Breast epithelium (tissue), 4 donors: ENCODE measurements around the gene IGLL1. TPM values are rescaled to one million over a fixed set of nuclear protein-coding genes. Genes with fewer than 3 reads are reported as not detected.

Source experiments
- DNase-seq, 2 donors: peaks; one replicate each; pipeline ENCODE4 v3.0.0-alpha.2; 2019; ENCODE audit warnings: low spot score in 2 of 2
- H3K27ac ChIP-seq, 2 donors: fragments of 200-600 bp; sonication (generic) in 1 of 2; one replicate each; pipeline ENCODE4 v1.5.1; 2016 to 2019; ENCODE audit warnings: mild to moderate bottlenecking in 1 of 2
- H3K27me3 ChIP-seq, 2 donors: fragments of 200-600 bp; sonication (generic) in 1 of 2; one replicate each; pipeline versions ENCODE4 v1.5.1 to v1.6.0; 2017 to 2019; ENCODE audit warnings: control low read depth in 1 of 2, mild to moderate bottlenecking in 1 of 2
- H3K36me3 ChIP-seq: fragments of 200-600 bp; one replicate; pipeline ENCODE4 v1.5.1; 2019
- H3K4me1 ChIP-seq, 2 donors: fragments of 200-600 bp; sonication (generic); one replicate each; pipeline ENCODE4 v1.5.1; 2016 to 2019; ENCODE audit warnings: control low read depth in 1 of 2
- H3K4me3 ChIP-seq, 3 donors: fragments of 200-600 bp; sonication (generic); 1 replicate in 2 of 3; 2 replicates in 1 of 3; pipeline ENCODE4 v1.5.1; 2016 to 2019; ENCODE audit warnings: mild to moderate bottlenecking in 3 of 3, moderate library complexity in 2 of 3
- H3K9me3 ChIP-seq, 2 donors: fragments of 200-600 bp; sonication (generic) in 1 of 2; one replicate each; pipeline ENCODE4 v1.5.1; 2016 to 2019; ENCODE audit warnings: control low read depth in 1 of 2
- POLR2A ChIP-seq: fragments of 450-650 bp; IDR thresholded peaks from one replicate; pipeline ENCODE4 v1.6.1; 2016; ENCODE audit warnings: antibody characterized with exemption, mild to moderate bottlenecking, moderate library complexity
- POLR2AphosphoS5 ChIP-seq, 3 donors: sonication (generic); formaldehyde crosslinking; IDR thresholded peaks; one replicate each; pipeline ENCODE4 v1.6.1; 2017; ENCODE audit warnings: antibody characterized with exemption in 3 of 3
- intact Hi-C: fragments of 100-400 bp; cut with DNase I; formaldehyde crosslinking; loops from one replicate; pipeline ENCODE4 v1.15.1; 2023; ENCODE audit warnings: low total_unique reads
- total RNA-seq, 3 donors: library from RNA; depleted of rRNA; stranded (reverse); fragments of >200 nt; gene quantifications; one replicate each; pipeline ENCODE4 v1.1.0, GENCODE V29; 2016
- TF ChIP-seq, protein P1 (sequence below), 3 donors: fragments of 450-650 bp; IDR thresholded peaks; one replicate each; pipeline ENCODE4 v1.5.1; 2016 to 2017; ENCODE audit warnings: antibody characterized with exemption in 3 of 3, mild to moderate bottlenecking in 3 of 3, moderate library complexity in 3 of 3

The IGLL1 gene
- total RNA-seq, 3 donors from 2014 or later: not detected

DNA sequence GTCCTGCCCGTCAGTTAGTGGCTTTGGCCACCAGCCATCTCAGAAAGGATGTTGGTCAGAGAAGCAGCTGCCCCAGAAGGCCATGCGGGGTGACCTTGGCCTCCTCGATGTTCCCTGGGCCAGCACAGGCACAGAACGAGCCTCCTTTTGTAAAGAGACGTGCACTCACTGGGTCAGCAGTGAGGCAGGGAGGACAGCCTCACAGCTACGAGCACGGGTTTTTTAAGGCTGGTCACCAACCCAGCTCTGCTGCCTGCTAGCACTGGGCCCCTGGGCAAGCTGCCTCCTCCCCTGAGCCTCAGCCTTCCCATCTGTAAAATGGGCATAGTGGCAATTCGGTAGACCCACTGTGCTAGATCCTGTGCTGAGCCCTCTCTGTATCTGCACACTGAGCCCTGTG lies 10.8 kb downstream of the IGLL1 start:
- Histone ChIP-seq H3K9me3 (no peaks in the 10 kb centered on the region), H3K4me1 (peaks cover 0 to 7% of the 10 kb centered on the region in 2 donors), H3K36me3 (no peaks in the 10 kb centered on the region), H3K27ac (no peak overlapping the region), H3K4me3 (no peak overlapping the region), H3K27me3 (peaks cover 0 to 8% of the 10 kb centered on the region in 2 donors)
- DNase-seq: no peak
- TF ChIP-seq POLR2A (no peak), POLR2AphosphoS5 (IDR thresholded peaks at IDR 0.05) (no peak)
- TF ChIP-seq, protein P1, sequence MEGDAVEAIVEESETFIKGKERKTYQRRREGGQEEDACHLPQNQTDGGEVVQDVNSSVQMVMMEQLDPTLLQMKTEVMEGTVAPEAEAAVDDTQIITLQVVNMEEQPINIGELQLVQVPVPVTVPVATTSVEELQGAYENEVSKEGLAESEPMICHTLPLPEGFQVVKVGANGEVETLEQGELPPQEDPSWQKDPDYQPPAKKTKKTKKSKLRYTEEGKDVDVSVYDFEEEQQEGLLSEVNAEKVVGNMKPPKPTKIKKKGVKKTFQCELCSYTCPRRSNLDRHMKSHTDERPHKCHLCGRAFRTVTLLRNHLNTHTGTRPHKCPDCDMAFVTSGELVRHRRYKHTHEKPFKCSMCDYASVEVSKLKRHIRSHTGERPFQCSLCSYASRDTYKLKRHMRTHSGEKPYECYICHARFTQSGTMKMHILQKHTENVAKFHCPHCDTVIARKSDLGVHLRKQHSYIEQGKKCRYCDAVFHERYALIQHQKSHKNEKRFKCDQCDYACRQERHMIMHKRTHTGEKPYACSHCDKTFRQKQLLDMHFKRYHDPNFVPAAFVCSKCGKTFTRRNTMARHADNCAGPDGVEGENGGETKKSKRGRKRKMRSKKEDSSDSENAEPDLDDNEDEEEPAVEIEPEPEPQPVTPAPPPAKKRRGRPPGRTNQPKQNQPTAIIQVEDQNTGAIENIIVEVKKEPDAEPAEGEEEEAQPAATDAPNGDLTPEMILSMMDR (IDR thresholded peaks at IDR 0.05): no peak
- intact Hi-C loops: no loop called here

DNA sequence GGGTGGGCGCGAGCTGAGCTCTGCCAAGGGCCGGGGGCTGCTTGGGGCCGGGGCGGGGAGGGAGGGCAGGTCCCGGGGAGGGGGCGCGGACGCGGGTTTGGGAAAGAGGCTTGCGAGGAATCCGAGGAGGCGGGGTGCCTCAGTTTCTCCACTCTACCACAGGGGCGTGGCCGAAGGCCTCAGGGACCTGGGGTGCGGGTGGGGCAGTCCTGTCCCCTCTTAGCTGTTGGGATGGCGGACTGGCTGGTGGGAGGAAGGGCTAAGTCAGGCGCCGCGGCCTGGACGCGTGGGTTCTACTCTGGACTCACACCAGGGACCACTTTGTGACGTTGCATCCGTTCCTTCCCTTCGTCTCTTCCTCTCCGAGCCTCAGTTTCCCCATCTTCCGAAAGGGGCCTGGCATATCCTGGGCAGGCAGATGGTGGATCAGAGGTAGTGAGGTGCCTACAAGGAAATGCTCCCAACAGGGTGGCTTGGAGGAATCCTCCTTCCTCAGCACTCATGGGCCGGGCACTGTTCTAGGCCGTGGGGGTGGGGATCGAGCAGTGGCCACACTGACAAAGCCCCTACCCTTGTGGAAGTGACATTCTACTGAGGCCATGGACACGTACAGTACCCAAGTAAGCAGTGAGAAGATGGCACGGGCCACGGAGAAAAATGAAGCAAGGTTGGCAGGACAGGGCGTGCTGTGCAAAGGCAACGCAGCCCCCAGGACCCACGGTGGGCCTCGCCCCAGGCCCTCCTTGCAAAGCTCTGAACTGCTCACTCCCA lies 13.2 kb downstream of the IGLL1 start:
- Histone ChIP-seq H3K9me3 (no peaks in the 10 kb centered on the region), H3K27me3 (peaks cover 0 to 8% of the 10 kb centered on the region in 2 donors), H3K4me3 (peak overlapping the region; percentile 38 to 76 (median 54)), H3K27ac (no peak overlapping the region), H3K36me3 (no peaks in the 10 kb centered on the region), H3K4me1 (peaks cover 0 to 7% of the 10 kb centered on the region in 2 donors)
- DNase-seq: no peak
- TF ChIP-seq, protein P1 (IDR thresholded peaks at IDR 0.05): no peak
- TF ChIP-seq POLR2A (no peak), POLR2AphosphoS5 (IDR thresholded peaks at IDR 0.05) (no peak)
- intact Hi-C loops: loop anchor here (2.0 kb wide), 1 partner anchor 24 kb away; no protein-coding TSS in a partner anchor

DNA sequence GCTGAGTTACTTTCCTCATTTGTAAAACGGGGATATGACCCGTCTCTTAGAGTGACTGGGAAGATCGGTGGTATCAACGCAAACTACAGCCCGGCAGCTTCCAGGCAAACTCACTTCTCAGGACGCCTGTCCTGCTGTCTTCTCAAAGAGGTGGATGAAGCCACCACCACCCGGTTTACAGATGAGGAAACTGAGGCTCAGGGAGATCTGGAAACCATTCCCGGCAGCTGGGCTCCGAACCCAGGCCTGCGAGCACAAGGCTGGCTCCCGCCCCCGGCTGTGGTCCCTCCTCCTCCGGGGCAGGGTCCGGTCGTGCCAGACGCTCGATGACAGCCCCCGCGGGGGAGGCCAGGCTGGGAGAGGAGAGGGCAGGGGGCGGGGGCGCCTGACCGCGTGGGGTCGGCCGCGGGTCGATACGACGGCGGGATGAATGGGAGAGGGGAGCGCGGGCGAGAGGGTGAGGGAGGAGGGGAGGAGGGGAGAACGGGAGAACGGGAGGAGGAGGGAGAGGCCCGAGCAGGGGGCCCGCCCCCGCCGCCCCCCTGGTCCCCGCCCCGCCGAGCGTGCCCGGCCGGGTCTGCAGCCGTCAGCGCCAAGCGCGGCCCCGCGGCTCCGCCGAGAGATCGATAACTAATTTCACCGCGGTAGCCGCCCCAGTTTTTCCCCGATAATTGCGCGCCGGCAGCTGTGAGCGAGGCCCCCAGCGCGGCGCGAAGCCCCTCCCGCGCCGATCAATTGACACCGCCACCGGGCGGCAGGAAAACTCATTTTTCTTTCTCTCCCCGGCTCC lies 14.0 kb downstream of the IGLL1 start:
- H3K4me1 ChIP-seq: peaks cover 0 to 7% of the 10 kb centered on the region in 2 donors
- TF ChIP-seq, protein P1 (IDR thresholded peaks at IDR 0.05): no peak
- TF ChIP-seq POLR2AphosphoS5 (IDR thresholded peaks at IDR 0.05): no peak
- no peak for TF ChIP-seq POLR2A
- intact Hi-C loops: loop anchor here (2.0 kb wide), 1 partner anchor 23 kb away; no protein-coding TSS in a partner anchor
- peak overlapping the region; percentile 38 to 76 (median 54) for H3K4me3 ChIP-seq
- DNase-seq: no peak
- no peaks in the 10 kb centered on the region for H3K36me3 ChIP-seq
- H3K9me3 ChIP-seq: no peaks in the 10 kb centered on the region
- peaks cover 0 to 8% of the 10 kb centered on the region in 2 donors for H3K27me3 ChIP-seq
- no peak overlapping the region for H3K27ac ChIP-seq

DNA sequence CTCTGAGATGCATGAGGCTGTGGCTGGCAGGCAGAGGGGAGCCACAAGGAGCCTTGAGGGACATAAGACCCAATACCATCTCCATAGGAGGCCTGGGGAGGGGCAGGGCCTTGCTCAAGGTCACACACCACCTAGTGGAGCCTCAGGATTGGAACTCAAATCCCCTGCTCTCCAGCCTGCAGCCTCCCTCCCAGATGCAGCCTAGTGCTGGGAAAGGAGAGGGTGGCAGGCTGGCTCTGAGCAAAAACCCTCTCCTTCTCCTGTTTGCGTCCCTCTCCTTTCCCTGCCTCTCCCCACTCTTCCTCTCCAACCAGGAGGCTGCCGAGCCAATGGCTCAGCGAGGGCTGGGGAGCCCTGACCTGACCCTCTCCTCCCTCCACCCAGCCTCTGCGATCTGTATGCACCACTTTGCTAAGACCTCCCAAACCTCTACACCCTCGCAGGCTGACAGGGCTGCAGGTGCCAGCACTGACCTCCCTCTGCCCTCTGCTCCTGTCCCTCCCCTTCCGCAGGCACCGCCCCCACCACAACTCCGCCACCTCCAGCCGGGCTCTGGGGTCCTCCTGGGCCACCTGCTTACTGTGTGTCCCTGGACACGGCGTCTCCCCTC lies 14.7 kb downstream of the IGLL1 start:
- TF ChIP-seq POLR2AphosphoS5 (IDR thresholded peaks at IDR 0.05) (no peak), POLR2A (no peak)
- TF ChIP-seq, protein P1 (IDR thresholded peaks at IDR 0.05): no peak
- no peak for DNase-seq
- no peaks in the 10 kb centered on the region for H3K9me3 ChIP-seq
- no peaks in the 10 kb centered on the region for H3K36me3 ChIP-seq
- peaks cover 0 to 7% of the 10 kb centered on the region in 2 donors for H3K4me1 ChIP-seq
- H3K27ac ChIP-seq: no peak overlapping the region
- peaks cover 0 to 8% of the 10 kb centered on the region in 2 donors for H3K27me3 ChIP-seq
- intact Hi-C loops: no loop called here
- peak overlapping the region; percentile 38 to 76 (median 54) for H3K4me3 ChIP-seq
